Measurements from ENCODE around the gene FAM185A.
"Not testable (repeated sequence)": the region's sequence is repeated elsewhere in the genome, so short reads cannot be mapped to it uniquely, and the experiment has no call there.

The FAM185A gene

DNA sequence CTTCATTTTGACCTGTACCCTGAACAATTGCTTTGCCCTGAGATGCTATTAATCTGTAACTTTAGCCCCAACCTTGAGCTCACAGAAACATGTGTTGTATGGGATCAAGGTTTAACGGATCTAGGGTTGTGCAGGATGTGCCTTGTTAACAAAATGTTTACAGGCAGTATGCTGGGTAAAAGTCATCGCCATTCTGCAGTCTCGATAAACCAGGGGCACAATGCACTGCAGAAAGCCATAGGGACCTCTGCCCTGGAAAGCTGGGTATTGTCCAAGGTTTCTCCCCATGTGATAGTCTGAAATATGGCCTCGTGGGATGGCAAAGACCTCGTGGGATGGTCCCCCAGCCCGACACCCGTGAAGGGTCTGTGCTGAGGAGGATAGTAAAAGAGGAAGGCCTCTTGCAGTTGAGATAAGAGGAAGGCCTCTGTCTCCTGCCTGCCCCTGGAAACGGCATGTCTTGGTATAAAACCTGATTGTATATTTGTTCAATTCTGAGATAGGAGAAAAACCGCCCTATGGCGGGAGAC is 89.8 kb downstream of the FAM185A start:
- not testable (repeated sequence) for DNase-seq (ENCODE audit: low spot score in 2 of 2); H3K4me1 Mint-ChIP-seq; H3K4me3 Mint-ChIP-seq; H3K9me3 Mint-ChIP-seq; H3K36me3 Mint-ChIP-seq (ENCODE audit: insufficient read depth); ATAC-seq (replicated peaks; ENCODE audit: extremely low read depth, poor library complexity, severe bottlenecking); H3K27ac Mint-ChIP-seq (ENCODE audit: low read depth); H3K27me3 Mint-ChIP-seq

GRCh38 chr7:102840404-102840803 is 91.6 kb downstream of the FAM185A start:
- no peaks in the 10 kb centered on the region for H3K27me3 Mint-ChIP-seq
- no peak overlapping the region for H3K4me3 Mint-ChIP-seq
- no peak for DNase-seq (ENCODE audit: low spot score in 2 of 2)
- no peak for ATAC-seq (replicated peaks; ENCODE audit: extremely low read depth, poor library complexity, severe bottlenecking)
- H3K36me3 Mint-ChIP-seq (ENCODE audit: insufficient read depth) = no peaks in the 10 kb centered on the region
- no peaks in the 10 kb centered on the region for H3K4me1 Mint-ChIP-seq
- no peak overlapping the region for H3K27ac Mint-ChIP-seq (ENCODE audit: low read depth)
- no peaks in the 10 kb centered on the region for H3K9me3 Mint-ChIP-seq

GRCh38 chr7:102841290-102841689 is 92.5 kb downstream of the FAM185A start:
- Mint-ChIP-seq H3K36me3 (ENCODE audit: insufficient read depth) (no peaks in the 10 kb centered on the region), H3K4me1 (no peaks in the 10 kb centered on the region)
- no peak for ATAC-seq (replicated peaks; ENCODE audit: extremely low read depth, poor library complexity, severe bottlenecking)

DNA sequence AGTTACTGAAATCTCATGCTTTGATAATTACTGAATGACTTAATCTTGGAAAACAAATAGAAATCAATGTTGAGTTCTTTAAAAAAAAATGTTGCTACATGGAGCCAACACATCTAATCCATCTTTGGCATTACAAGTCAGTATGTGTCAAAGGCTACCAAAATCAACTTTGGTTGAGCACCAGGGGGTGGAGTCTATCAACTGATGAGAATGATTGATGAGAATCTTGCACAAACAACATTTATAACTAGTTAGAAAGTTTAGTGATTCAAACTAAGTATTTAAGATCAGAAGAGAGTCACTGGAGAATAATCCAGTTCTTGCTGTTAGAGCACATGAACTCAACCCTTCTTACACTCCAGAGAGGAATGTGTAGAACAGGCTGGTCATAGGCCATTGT is 93.5 kb downstream of the FAM185A start:
- no peak overlapping the region for H3K4me3 Mint-ChIP-seq
- H3K36me3 Mint-ChIP-seq (ENCODE audit: insufficient read depth) = no peaks in the 10 kb centered on the region
- DNase-seq (ENCODE audit: low spot score in 2 of 2) = no peak
- H3K27ac Mint-ChIP-seq (ENCODE audit: low read depth) = no peak overlapping the region
- H3K9me3 Mint-ChIP-seq = no peaks in the 10 kb centered on the region
- no peaks in the 10 kb centered on the region for H3K27me3 Mint-ChIP-seq
- no peak for ATAC-seq (replicated peaks; ENCODE audit: extremely low read depth, poor library complexity, severe bottlenecking)
- no peaks in the 10 kb centered on the region for H3K4me1 Mint-ChIP-seq

More at GRCh38 chr7:102841290-102841689, 92.5 kb downstream of the FAM185A start:
- H3K4me3 Mint-ChIP-seq = no peak overlapping the region
- no peaks in the 10 kb centered on the region for H3K27me3 Mint-ChIP-seq
- no peaks in the 10 kb centered on the region for H3K9me3 Mint-ChIP-seq
- no peak overlapping the region for H3K27ac Mint-ChIP-seq (ENCODE audit: low read depth)
- no peak for DNase-seq (ENCODE audit: low spot score in 2 of 2)

GRCh38 chr7:102843850-102844249 is 95.1 kb downstream of the FAM185A start:
- Mint-ChIP-seq H3K9me3 (no peaks in the 10 kb centered on the region), H3K27me3 (no peaks in the 10 kb centered on the region), H3K36me3 (ENCODE audit: insufficient read depth) (no peaks in the 10 kb centered on the region), H3K27ac (ENCODE audit: low read depth) (no peak overlapping the region), H3K4me3 (no peak overlapping the region), H3K4me1 (no peaks in the 10 kb centered on the region)
- DNase-seq (ENCODE audit: low spot score in 2 of 2) = no peak
- ATAC-seq (replicated peaks; ENCODE audit: extremely low read depth, poor library complexity, severe bottlenecking) = no peak

DNA sequence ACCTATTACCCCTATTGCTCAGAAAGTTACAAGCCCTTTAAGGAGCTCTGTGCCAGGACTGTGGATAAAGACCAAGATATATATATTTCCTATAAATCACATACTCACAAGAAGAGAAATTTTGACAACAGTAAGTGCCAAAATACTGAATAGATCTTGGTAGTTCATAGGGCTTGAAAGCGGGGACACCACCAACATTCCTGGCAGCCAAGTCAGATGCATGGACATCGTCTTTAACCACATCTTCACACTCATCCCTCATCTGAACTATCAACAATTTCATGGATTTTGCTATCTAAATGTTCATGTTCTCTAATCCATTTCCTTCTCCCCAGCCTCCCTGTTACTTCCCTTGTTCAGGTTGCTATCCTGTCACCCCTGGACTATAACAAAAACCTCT is 96.5 kb downstream of the FAM185A start:
- Mint-ChIP-seq H3K27me3 (no peaks in the 10 kb centered on the region), H3K4me1 (no peaks in the 10 kb centered on the region), H3K36me3 (ENCODE audit: insufficient read depth) (no peaks in the 10 kb centered on the region), H3K9me3 (no peaks in the 10 kb centered on the region), H3K4me3 (no peak overlapping the region), H3K27ac (ENCODE audit: low read depth) (no peak overlapping the region)
- ATAC-seq (replicated peaks; ENCODE audit: extremely low read depth, poor library complexity, severe bottlenecking) (no peak), DNase-seq (ENCODE audit: low spot score in 2 of 2) (no peak)

- Mint-ChIP-seq H3K9me3 (no peaks in the 10 kb centered on the region), H3K36me3 (ENCODE audit: insufficient read depth) (no peaks in the 10 kb centered on the region), H3K27me3 (no peaks in the 10 kb centered on the region), H3K4me1 (no peaks in the 10 kb centered on the region), H3K27ac (ENCODE audit: low read depth) (no peak overlapping the region), H3K4me3 (no peak overlapping the region)
- DNase-seq (ENCODE audit: low spot score in 2 of 2) (no peak), ATAC-seq (replicated peaks; ENCODE audit: extremely low read depth, poor library complexity, severe bottlenecking) (no peak)
Observed at GRCh38 chr7:102849079-102849478, 100.3 kb downstream of the FAM185A start.

GRCh38 chr7:102849538-102849937 is 100.7 kb downstream of the FAM185A start:
- ATAC-seq (replicated peaks; ENCODE audit: extremely low read depth, poor library complexity, severe bottlenecking) = no peak
- H3K27me3 Mint-ChIP-seq = no peaks in the 10 kb centered on the region
- H3K27ac Mint-ChIP-seq (ENCODE audit: low read depth) = no peak overlapping the region
- H3K36me3 Mint-ChIP-seq (ENCODE audit: insufficient read depth) = no peaks in the 10 kb centered on the region
- no peaks in the 10 kb centered on the region for H3K4me1 Mint-ChIP-seq
- no peak for DNase-seq (ENCODE audit: low spot score in 2 of 2)
- H3K9me3 Mint-ChIP-seq = no peaks in the 10 kb centered on the region
- H3K4me3 Mint-ChIP-seq = no peak overlapping the region

DNA sequence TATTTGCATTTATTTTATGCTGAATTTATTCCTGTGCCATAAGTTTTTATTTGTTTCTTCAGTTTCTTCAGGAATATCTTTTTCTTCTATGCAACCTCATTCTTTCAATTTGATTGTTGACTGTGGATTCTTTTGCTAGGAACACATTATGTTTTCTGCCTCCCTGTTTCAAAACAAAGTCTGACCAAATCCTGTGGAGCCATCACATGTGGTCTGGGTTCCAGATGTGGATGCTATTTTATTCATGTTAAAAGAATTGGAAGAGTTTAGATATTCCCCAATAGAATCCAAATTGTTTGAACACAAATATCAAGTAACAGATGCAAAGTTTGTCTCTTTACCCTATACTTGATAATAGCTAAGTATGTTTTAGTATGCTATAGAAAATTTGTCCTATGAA is 107.2 kb downstream of the FAM185A start:
- H3K27me3 Mint-ChIP-seq = no peaks in the 10 kb centered on the region
- H3K4me1 Mint-ChIP-seq = no peaks in the 10 kb centered on the region
- DNase-seq (ENCODE audit: low spot score in 2 of 2) (no peak), ATAC-seq (replicated peaks; ENCODE audit: extremely low read depth, poor library complexity, severe bottlenecking) (no peak)
- H3K36me3 Mint-ChIP-seq (ENCODE audit: insufficient read depth) = no peaks in the 10 kb centered on the region
- no peak overlapping the region for H3K4me3 Mint-ChIP-seq
- no peak overlapping the region for H3K27ac Mint-ChIP-seq (ENCODE audit: low read depth)
- no peaks in the 10 kb centered on the region for H3K9me3 Mint-ChIP-seq
